CD4-positive, alpha-beta T cell treated with Interleukin-2 at 100 ng/mL for 4 hours (primary cell): ENCODE data around the gene A3GALT2.

Experiments
- DNase-seq: peaks from one replicate; pipeline ENCODE4 v3.0.0-alpha.2; 2020; ENCODE audit warnings: low spot score

A3GALT2 gene

DNA sequence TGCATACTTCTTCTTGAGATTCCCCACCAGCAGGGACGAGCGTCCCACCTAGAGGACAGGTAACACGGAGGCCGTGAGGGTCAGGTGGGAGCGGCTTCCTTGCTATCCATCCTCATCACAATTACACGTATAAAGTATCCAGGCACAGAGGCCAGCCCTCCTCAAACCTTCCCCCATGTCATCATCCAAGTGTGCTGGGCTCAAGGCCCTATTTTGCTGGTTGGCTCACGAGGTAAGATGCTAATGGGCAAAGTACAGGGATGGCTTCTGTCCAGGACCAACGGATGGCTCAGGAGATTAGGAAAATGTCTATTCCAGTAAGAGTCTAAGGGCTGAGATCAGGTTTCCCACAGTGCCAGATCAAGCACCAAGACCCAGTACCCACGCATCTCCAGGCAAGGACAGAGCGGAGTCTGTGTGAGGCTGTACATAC is 11.5 kb upstream of the A3GALT2 start:
- no peak for DNase-seq

GRCh38 chr1:33331444-33332356 is 10.8 kb upstream of the A3GALT2 start:
- DNase-seq: no peak

DNA sequence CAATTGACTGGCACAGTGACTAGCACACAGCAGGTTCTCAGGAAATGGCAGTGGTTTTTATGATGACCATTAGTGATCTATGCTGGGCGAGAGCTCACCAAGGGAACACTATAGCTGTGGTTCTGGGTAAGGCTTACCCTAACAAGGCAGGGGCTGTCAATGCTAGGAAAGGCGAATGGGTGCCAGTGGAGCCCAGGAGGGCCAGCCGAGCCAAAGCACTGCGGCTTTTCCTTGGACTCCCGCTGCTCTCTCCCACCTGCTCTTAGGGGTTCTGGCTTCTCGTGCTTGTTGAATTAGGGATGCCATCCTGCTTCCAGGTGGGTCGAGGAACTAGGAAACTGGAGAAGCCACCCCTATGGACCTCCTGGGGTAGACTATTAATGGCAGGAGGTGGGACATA is 10.0 kb upstream of the A3GALT2 start:
- DNase-seq: no peak

GRCh38 chr1:33330361-33330890 is 9.5 kb upstream of the A3GALT2 start:
- no peak for DNase-seq

DNA sequence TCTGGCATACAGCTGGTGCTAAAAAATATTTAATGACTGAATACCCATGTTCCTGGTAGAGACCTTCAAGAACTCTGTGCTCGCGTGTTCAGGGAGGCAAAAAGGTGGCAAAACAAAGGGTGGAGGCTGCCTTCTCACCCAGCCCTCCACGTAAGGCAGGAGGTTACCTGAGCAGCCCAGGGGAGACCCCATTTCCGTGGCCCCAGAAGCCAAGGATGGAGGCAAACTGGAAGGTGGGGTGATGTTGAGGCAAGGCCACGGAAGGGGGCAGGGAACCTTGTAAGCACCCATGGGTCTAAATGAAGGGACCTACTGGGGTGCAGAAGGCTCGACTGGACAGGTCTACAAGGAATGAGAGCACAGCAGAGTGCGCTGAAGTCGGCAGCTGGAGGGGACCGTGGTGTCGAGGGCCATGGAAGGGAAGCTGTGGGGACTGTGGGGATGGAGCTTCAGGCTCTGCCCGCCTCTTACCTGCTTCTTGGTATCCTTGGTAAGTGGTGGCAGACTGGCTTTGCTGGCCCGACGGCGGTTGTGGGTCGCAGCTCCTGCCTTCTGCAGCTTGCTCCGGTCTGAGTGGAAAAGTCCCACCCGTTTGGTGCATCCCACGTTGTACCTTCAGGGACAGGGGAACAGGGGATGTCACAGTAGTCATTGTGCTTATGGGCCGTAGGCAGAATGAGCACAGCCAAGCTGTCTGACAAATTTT is 8.9 kb upstream of the A3GALT2 start:
- no peak for DNase-seq

GRCh38 chr1:33328817-33329216 is 7.9 kb upstream of the A3GALT2 start:
- no peak for DNase-seq

- no peak for DNase-seq
These were observed 6.9 kb upstream of the A3GALT2 start for GRCh38 chr1:33327587-33328325.

DNA sequence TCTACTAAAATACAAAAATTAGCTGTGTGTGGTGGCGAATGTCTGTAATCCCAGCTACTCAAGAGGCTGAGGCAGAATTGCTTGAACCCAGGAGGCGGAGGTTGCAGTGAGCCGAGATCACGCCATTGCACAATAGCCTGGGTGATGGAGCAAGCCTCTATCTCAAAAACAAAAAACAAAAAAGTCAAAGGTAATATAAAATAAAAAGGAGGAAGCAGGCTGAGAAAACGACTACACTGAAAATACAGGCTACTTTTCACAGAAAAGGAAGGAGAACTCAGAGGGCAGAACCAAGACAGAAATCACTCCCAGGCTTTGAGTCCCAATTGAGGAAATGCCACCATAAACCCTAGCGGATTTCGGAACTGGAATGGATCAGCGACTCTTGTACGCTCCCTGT is 5.9 kb upstream of the A3GALT2 start:
- no peak for DNase-seq

- DNase-seq: no peak
These were observed 4.0 kb upstream of the A3GALT2 start for GRCh38 chr1:33324677-33325575.

- no peak for DNase-seq
These were observed 3.0 kb upstream of the A3GALT2 start for GRCh38 chr1:33323663-33324477.

DNA sequence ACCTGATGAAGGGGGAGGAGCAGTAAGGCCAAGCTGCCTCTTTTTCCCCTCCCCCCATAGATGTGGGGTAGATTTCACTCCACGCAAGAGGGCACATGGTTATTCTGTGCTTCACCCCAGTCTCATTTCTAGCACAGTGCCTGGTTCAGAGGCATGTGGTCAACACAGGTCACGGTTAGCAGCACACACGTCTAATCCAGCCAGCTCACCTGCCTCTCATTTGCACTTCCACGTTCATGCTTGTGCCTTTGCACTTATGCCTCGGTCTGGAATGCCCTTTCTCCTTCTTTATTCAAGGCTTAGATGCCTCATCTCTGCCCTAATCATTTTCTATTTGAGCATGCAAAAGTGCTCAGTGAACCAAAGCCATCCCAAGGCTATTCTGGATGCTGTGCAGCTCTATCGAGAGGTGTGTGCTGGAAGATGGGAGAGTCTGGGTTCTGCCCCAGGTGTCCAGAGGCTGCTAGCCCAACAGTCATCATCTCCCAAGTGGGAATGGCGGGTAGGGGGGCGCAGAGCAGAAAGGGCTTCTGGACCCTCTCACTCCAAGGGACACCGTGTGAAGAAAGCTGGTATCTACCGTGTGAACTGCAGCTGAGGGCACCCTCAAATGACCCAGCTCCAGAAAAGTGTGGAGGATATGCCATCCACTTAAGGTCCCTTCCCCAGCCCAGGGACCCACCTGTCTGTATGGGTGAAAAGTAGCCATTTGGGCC is 2.1 kb upstream of the A3GALT2 start:
- DNase-seq: no peak

DNA sequence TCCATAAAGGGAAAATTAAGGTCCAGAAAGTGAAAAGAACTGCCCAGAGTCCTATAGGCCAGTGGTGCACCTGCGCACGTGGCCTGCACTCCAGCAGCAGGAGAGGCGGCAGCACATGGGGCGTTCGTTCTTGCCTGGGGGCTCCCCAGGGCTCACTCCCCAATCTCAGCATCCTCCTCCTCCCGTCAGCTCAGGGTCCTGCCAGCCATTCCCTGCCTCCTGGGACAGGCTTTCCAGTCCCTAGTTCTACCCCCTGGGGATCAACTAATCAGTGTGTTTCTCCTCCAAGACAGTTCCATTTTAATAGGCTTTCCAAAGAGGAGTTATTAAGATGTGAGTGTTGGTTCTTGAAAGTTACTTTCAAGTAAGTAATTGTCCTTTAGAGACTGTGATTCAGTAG is 1.2 kb upstream of the A3GALT2 start:
- no peak for DNase-seq

- DNase-seq: no peak
These were observed 280 bp upstream of the A3GALT2 start for GRCh38 chr1:33321178-33321577.

GRCh38 chr1:33319949-33320618 is 814 bp downstream of the A3GALT2 start:
- DNase-seq: no peak

DNA sequence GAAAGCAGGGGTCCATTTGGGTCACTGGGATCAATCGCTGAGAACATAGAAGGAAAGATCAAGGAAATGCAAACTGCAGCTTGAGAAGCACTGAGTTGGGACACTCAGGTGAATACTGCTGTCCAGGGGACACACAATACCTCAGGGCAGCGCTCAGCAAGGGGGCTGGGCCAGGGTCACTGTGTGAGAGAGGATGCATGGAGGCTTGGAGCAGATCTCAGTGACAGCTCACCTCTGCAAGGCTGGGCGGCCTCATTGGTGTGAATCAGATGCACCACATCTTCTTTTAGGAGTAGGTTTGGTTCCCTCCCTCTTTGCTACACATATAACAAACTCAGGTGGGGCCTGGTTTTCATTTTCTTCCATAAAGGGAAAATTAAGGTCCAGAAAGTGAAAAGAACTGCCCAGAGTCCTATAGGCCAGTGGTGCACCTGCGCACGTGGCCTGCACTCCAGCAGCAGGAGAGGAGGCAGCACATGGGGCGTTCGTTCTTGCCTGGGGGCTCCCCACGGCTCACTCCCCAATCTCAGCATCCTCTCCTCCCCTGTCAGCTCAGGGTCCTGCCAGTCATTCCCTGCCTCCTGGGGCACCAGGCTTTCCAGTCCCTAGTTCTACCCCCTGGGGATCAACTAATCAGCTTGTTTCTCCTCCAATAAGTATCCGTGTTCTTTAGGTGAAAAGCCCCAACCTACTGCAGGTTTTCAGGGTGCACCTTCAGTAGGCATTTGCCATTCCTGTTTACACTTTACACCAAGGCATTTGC is 1.5 kb downstream of the A3GALT2 start:
- DNase-seq: no peak

- no peak for DNase-seq
These were observed 3.0 kb downstream of the A3GALT2 start for GRCh38 chr1:33317946-33318345.

- no peak for DNase-seq
These were observed 3.5 kb downstream of the A3GALT2 start for GRCh38 chr1:33317354-33317753.

- DNase-seq: no peak
These were observed 4.3 kb downstream of the A3GALT2 start for GRCh38 chr1:33316601-33317000.
